Astrocyte (in vitro differentiated cells and primary cell): Measurements from ENCODE around the gene OBSL1. TPM values are rescaled to one million over a fixed set of nuclear protein-coding genes. Genes with fewer than 3 reads are reported as not detected.

ENCODE experiments used
- DNase-seq: peaks from one replicate; pipeline ENCODE4 v3.0.0-alpha.2; 2010; ENCODE audit warnings: low read depth
- FAIRE-seq: peaks from 2 replicates; lab custom pipeline; 2011; peaks lifted over from hg19 to GRCh38; lab: Jason Lieb, UNC
- H2AFZ ChIP-seq: 2 replicates; pipeline ENCODE4 v1.6.0; 2012; ENCODE audit warnings: low read depth, low read length, inconsistent platforms
- H3K27ac ChIP-seq: 2 replicates; pipeline ENCODE4 v1.5.1; 2011; ENCODE audit warnings: low read depth, low read length, inconsistent platforms
- H3K27me3 ChIP-seq: 2 replicates; pipeline ENCODE4 v1.6.0; 2011; ENCODE audit warnings: low read length, inconsistent platforms; ENCODE audit not compliant: insufficient read depth
- H3K36me3 ChIP-seq: 2 replicates; pipeline ENCODE4 v1.5.1; 2011; ENCODE audit warnings: low read length, inconsistent platforms; ENCODE audit not compliant: insufficient read depth
- H3K4me1 ChIP-seq: 2 replicates; pipeline ENCODE4 v1.5.1; 2011; ENCODE audit warnings: low read length, inconsistent platforms; ENCODE audit not compliant: insufficient read depth
- H3K4me2 ChIP-seq: 2 replicates; pipeline ENCODE4 v1.6.0; 2012; ENCODE audit warnings: low read length, inconsistent platforms
- H3K4me3 ChIP-seq: 2 replicates; pipeline ENCODE4 v1.5.1; 2011; ENCODE audit warnings: low read depth, mild to moderate bottlenecking, low read length, inconsistent platforms; ENCODE audit not compliant: insufficient read depth
- H3K79me2 ChIP-seq: 2 replicates; pipeline ENCODE4 v1.6.0; 2012; ENCODE audit warnings: mild to moderate bottlenecking, low read length, inconsistent platforms; ENCODE audit not compliant: insufficient read depth
- H3K9ac ChIP-seq: 2 replicates; pipeline ENCODE4 v1.6.0; 2012; ENCODE audit warnings: mild to moderate bottlenecking, low read length, inconsistent platforms
- H3K9me3 ChIP-seq: 2 replicates; pipeline ENCODE4 v1.5.1; 2012; ENCODE audit warnings: low read depth, mild to moderate bottlenecking, low read length, inconsistent platforms; ENCODE audit not compliant: insufficient read depth
- H4K20me1 ChIP-seq: 2 replicates; pipeline ENCODE4 v1.6.0; 2012; ENCODE audit warnings: low read length, inconsistent platforms; ENCODE audit not compliant: insufficient read depth
- H3K27ac Mint-ChIP-seq: one replicate; pipeline ENCODE4 v1.8.0; 2021; ENCODE audit warnings: mild to moderate bottlenecking, mixed read lengths; ENCODE audit not compliant: unreplicated experiment
- H3K27me3 Mint-ChIP-seq: one replicate; pipeline ENCODE4 v1.8.0; 2021; ENCODE audit warnings: low read depth, mixed read lengths; ENCODE audit not compliant: unreplicated experiment
- H3K36me3 Mint-ChIP-seq: one replicate; pipeline ENCODE4 v1.8.0; 2021; ENCODE audit warnings: low read depth, mixed read lengths; ENCODE audit not compliant: unreplicated experiment
- H3K4me1 Mint-ChIP-seq: one replicate; pipeline ENCODE4 v1.8.0; 2021; ENCODE audit warnings: low read depth, mixed read lengths; ENCODE audit not compliant: unreplicated experiment
- H3K4me3 Mint-ChIP-seq: one replicate; pipeline ENCODE4 v1.8.0; 2021; ENCODE audit warnings: mild to moderate bottlenecking, moderate library complexity, mixed read lengths; ENCODE audit not compliant: unreplicated experiment
- H3K9me3 Mint-ChIP-seq: one replicate; pipeline ENCODE4 v1.8.0; 2021; ENCODE audit warnings: mild to moderate bottlenecking, mixed read lengths; ENCODE audit not compliant: unreplicated experiment
- CTCF ChIP-seq: IDR thresholded peaks from 2 replicates; pipeline ENCODE4 v1.5.1; 2011; ENCODE audit warnings: low read depth, mild to moderate bottlenecking, inconsistent platforms, low read length, moderate library complexity; ENCODE audit not compliant: insufficient read depth
- EZH2 ChIP-seq: IDR thresholded peaks from 2 replicates; pipeline ENCODE4 v1.6.1; 2012; ENCODE audit warnings: mild to moderate bottlenecking, low read length, inconsistent platforms; ENCODE audit not compliant: insufficient read depth
- total RNA-seq: library from RNA; stranded (reverse); gene quantifications from 2 replicates; pipeline ENCODE4 v1.2.1, GENCODE V29; 2021

The OBSL1 gene
- total RNA-seq, 1 donor from 2014 or later = 77.5 TPM

- H3K27me3 ChIP-seq = no peaks in the 10 kb centered on the region
- no peaks in the 10 kb centered on the region for H3K27me3 Mint-ChIP-seq
- H3K4me3 ChIP-seq = no peak overlapping the region
- DNase-seq (no peak), FAIRE-seq (no peak)
- H3K36me3 ChIP-seq = peaks cover 17% of the 10 kb centered on the region
- H3K4me2 ChIP-seq = no peak overlapping the region
- TF ChIP-seq CTCF = no peak
- no peak for TF ChIP-seq EZH2
- H3K27ac ChIP-seq = no peak overlapping the region
- no peak overlapping the region for H3K9ac ChIP-seq
- peaks cover 20% of the 10 kb centered on the region for H3K36me3 Mint-ChIP-seq
- no peaks in the 10 kb centered on the region for H4K20me1 ChIP-seq
- no peak overlapping the region for H3K4me3 Mint-ChIP-seq
- no peaks in the 10 kb centered on the region for H3K4me1 Mint-ChIP-seq
- H3K4me1 ChIP-seq = no peaks in the 10 kb centered on the region
- no peaks in the 10 kb centered on the region for H3K9me3 ChIP-seq
- H3K27ac Mint-ChIP-seq = no peak overlapping the region
- H3K79me2 ChIP-seq = no peaks in the 10 kb centered on the region
- H3K9me3 Mint-ChIP-seq = peaks cover 2% of the 10 kb centered on the region
- H2AFZ ChIP-seq = no peak overlapping the region
Measured at GRCh38 chr2:219605607-219605954, 34.2 kb upstream of the OBSL1 start.

GRCh38 chr2:219603771-219604170 is 32.4 kb upstream of the OBSL1 start:
- Histone ChIP-seq H3K9me3 (no peaks in the 10 kb centered on the region), H3K27me3 (no peaks in the 10 kb centered on the region), H3K9ac (no peak overlapping the region), H3K4me2 (no peak overlapping the region), H2AFZ (no peak overlapping the region), H4K20me1 (no peaks in the 10 kb centered on the region), H3K4me3 (no peak overlapping the region), H3K4me1 (peaks cover under 1% of the 10 kb centered on the region), H3K79me2 (peaks cover under 1% of the 10 kb centered on the region), H3K36me3 (peaks cover 14% of the 10 kb centered on the region), H3K27ac (no peak overlapping the region)
- H3K4me1 Mint-ChIP-seq = peaks cover under 1% of the 10 kb centered on the region
- FAIRE-seq = no peak
- no peak for TF ChIP-seq CTCF
- no peak for TF ChIP-seq EZH2
- no peak overlapping the region for H3K4me3 Mint-ChIP-seq
- no peak overlapping the region for H3K27ac Mint-ChIP-seq
- DNase-seq = no peak
- H3K36me3 Mint-ChIP-seq = peaks cover 20% of the 10 kb centered on the region
- peaks cover 2% of the 10 kb centered on the region for H3K9me3 Mint-ChIP-seq
- H3K27me3 Mint-ChIP-seq = no peaks in the 10 kb centered on the region

- Mint-ChIP-seq H3K4me1 (peaks cover 28% of the 10 kb centered on the region), H3K4me3 (peak overlapping the region; percentile 96), H3K9me3 (no peaks in the 10 kb centered on the region), H3K36me3 (peaks cover 5% of the 10 kb centered on the region), H3K27ac (peak overlapping the region; percentile 99), H3K27me3 (no peaks in the 10 kb centered on the region)
- H3K79me2 ChIP-seq = peaks cover 8% of the 10 kb centered on the region
- H3K36me3 ChIP-seq = peaks cover 5% of the 10 kb centered on the region
- no peaks in the 10 kb centered on the region for H3K27me3 ChIP-seq
- peak overlapping the region; percentile 84 for H3K27ac ChIP-seq
- H3K4me3 ChIP-seq = peak overlapping the region; percentile 93
- peak overlapping the region; percentile 84 for H2AFZ ChIP-seq
- FAIRE-seq (no peak), DNase-seq (no peak)
- no peaks in the 10 kb centered on the region for H3K9me3 ChIP-seq
- peaks cover 11% of the 10 kb centered on the region for H3K4me1 ChIP-seq
- no peak for TF ChIP-seq CTCF
- TF ChIP-seq EZH2 = no peak
- peak overlapping the region; percentile 91 for H3K9ac ChIP-seq
- H4K20me1 ChIP-seq = no peaks in the 10 kb centered on the region
- H3K4me2 ChIP-seq = peak overlapping the region; percentile 95
Measured at GRCh38 chr2:219598308-219599078, 27.2 kb upstream of the OBSL1 start.
